ENCODE results near the gene USP53.

Gene USP53

GRCh38 chr4:119207051-119207450 lies 5.5 kb upstream of the USP53 start:
- H3K4me3 ChIP-seq (ENCODE audit: low read depth, low read length): no peak overlapping the region
- no peak for TF ChIP-seq CTCF (IDR thresholded peaks at IDR 0.05; ENCODE audit: low read depth, low read length, missing control alignments)
- no peak for DNase-seq (ENCODE audit: low read depth)

GRCh38 chr4:119209077-119209476 lies 3.4 kb upstream of the USP53 start:
- no peak overlapping the region for H3K4me3 ChIP-seq (ENCODE audit: low read depth, low read length)
- no peak for TF ChIP-seq CTCF (IDR thresholded peaks at IDR 0.05; ENCODE audit: low read depth, low read length, missing control alignments)
- DNase-seq (ENCODE audit: low read depth): no peak

GRCh38 chr4:119209586-119209985 lies 2.9 kb upstream of the USP53 start:
- no peak for DNase-seq (ENCODE audit: low read depth)
- H3K4me3 ChIP-seq (ENCODE audit: low read depth, low read length): no peak overlapping the region
- TF ChIP-seq CTCF (IDR thresholded peaks at IDR 0.05; ENCODE audit: low read depth, low read length, missing control alignments): no peak

GRCh38 chr4:119210775-119211174 lies 1.7 kb upstream of the USP53 start:
- no peak overlapping the region for H3K4me3 ChIP-seq (ENCODE audit: low read depth, low read length)
- no peak for TF ChIP-seq CTCF (IDR thresholded peaks at IDR 0.05; ENCODE audit: low read depth, low read length, missing control alignments)
- no peak for DNase-seq (ENCODE audit: low read depth)

- no peak for TF ChIP-seq CTCF (IDR thresholded peaks at IDR 0.05; ENCODE audit: low read depth, low read length, missing control alignments)
- no peak for DNase-seq (ENCODE audit: low read depth)
- H3K4me3 ChIP-seq (ENCODE audit: low read depth, low read length): peak overlapping the region; percentile 94
These were observed 663 bp upstream of the USP53 start for GRCh38 chr4:119211867-119212233.

- H3K4me3 ChIP-seq (ENCODE audit: low read depth, low read length): peak overlapping the region; percentile 94
- TF ChIP-seq CTCF (IDR thresholded peaks at IDR 0.05; ENCODE audit: low read depth, low read length, missing control alignments): peak; percentile 51
- peak; percentile 50 for DNase-seq (ENCODE audit: low read depth)
These were observed 572 bp downstream of the USP53 start for GRCh38 chr4:119212964-119213606.

- no peak overlapping the region for H3K4me3 ChIP-seq (ENCODE audit: low read depth, low read length)
- no peak for DNase-seq (ENCODE audit: low read depth)
- TF ChIP-seq CTCF (IDR thresholded peaks at IDR 0.05; ENCODE audit: low read depth, low read length, missing control alignments): no peak
These were observed 5.6 kb downstream of the USP53 start for GRCh38 chr4:119218093-119218492.
